ENCODE measurements around the gene NUDT22.

DNA sequence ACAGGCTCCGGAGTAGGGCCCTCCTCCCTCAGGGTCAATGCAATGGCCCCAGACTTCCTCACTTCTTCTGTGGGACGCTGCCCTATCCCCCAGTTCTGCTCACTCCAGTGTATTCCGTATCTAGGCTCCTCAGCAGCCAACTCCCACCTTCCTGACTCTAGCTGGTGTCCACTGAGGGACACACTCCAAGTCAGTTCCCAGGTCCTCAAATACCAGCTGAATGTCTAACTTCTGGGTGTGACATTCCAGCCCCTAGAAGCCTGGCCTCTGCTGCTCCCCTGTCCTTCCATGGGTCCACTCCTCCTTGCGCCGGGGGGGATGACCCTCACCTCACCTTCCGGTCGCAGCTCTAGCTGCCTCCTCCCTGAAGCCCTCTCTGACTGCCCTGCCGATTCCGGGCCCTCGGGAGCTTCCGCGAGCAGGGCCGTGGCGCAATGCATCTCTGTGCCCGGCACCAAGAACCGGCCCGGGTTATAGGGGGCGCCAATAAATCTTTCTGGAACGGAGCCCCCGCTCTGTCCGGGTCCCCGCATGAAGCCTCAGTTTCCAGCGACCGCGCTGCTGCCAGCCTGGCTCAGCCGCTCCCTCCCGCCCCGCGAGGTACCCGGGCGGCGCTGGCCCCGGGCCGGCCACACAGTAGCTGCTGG lies 42.9 kb downstream of the NUDT22 start:
- TF ChIP-seq TAF1 (IDR thresholded peaks at IDR 0.05; ENCODE audit: low read depth) (no peak), CREB1 (IDR thresholded peaks at IDR 0.05; ENCODE audit: low read depth) (no peak), EGR1 (IDR thresholded peaks at IDR 0.05) (no peak)
